Kidney (tissue), 14 donors: Measurements from ENCODE around the gene CHAC1. TPM values are rescaled to one million over a fixed set of nuclear protein-coding genes. Genes with fewer than 3 reads are reported as not detected.

ENCODE experiments used
- DNase-seq, 5 donors: peaks; one replicate each; pipeline ENCODE4 v3.0.0-alpha.2; 2013 to 2020
- FAIRE-seq: peaks from 2 replicates; lab custom pipeline; 2012; peaks lifted over from hg19 to GRCh38; lab: Jason Lieb, UNC
- H3K27ac ChIP-seq, 2 donors: one replicate each; pipeline ENCODE4 v1.7.0; 2013; ENCODE audit warnings: low read depth in 2 of 2, low read length in 2 of 2, inconsistent platforms in 1 of 2
- H3K27me3 ChIP-seq: one replicate; pipeline ENCODE4 v1.7.1; 2013; ENCODE audit warnings: low read length, inconsistent platforms; ENCODE audit not compliant: control insufficient read depth, insufficient read depth
- H3K36me3 ChIP-seq, 3 donors: one replicate each; pipeline versions ENCODE4 v1.7.0 to v1.7.1; 2013; ENCODE audit warnings: low read length in 3 of 3, control low read depth in 1 of 3, inconsistent platforms in 1 of 3; ENCODE audit not compliant: insufficient read depth in 3 of 3, control insufficient read depth in 2 of 3
- H3K4me1 ChIP-seq, 3 donors: one replicate each; pipeline versions ENCODE4 v1.7.0 to v1.7.1; 2013; ENCODE audit warnings: low read length in 3 of 3, inconsistent platforms in 1 of 3, low read depth in 1 of 3; ENCODE audit not compliant: control insufficient read depth in 2 of 3, insufficient read depth in 2 of 3
- H3K4me3 ChIP-seq, 3 donors: one replicate each; pipeline versions ENCODE4 v1.7.0 to v1.8.1; 2013; ENCODE audit warnings: low read length in 3 of 3, control low read depth in 1 of 3, inconsistent platforms in 1 of 3
- H3K9ac ChIP-seq, 3 donors: one replicate each; pipeline versions ENCODE4 v1.7.0 to v1.7.1; 2013; ENCODE audit warnings: low read length in 3 of 3, control low read depth in 1 of 3, inconsistent platforms in 1 of 3
- H3K9me3 ChIP-seq, 3 donors: one replicate each; pipeline versions ENCODE4 v1.7.0 to v1.7.1; 2013; ENCODE audit warnings: low read length in 3 of 3, control low read depth in 1 of 3, inconsistent platforms in 1 of 3; ENCODE audit not compliant: control insufficient read depth in 2 of 3, insufficient read depth in 1 of 3
- intact Hi-C: fragments of 100-400 bp; cut with DNase I; formaldehyde crosslinking; loops from one replicate; pipeline ENCODE4 v1.11.1; 2022
- polyA plus RNA-seq: library from polyadenylated mRNA; stranded (reverse); fragments of 350-450 nt; fragmentation: Illumina TruSeq; extraction: RNeasy Lipid Tissue Mini Kit (QIAGEN cat#74804); gene quantifications from one replicate; pipeline ENCODE4 v1.2.3, GENCODE V29; 2014; ENCODE audit warnings: low read depth, low replicate concordance; ENCODE audit not compliant: insufficient read depth
- total RNA-seq: library from RNA; stranded (reverse); fragmentation: NEBNext Ultra II Directional; extraction: Animal tissue kit (Norgen Biotek cat#: 25700); gene quantifications from one replicate; pipeline ENCODE4 v1.2.1, GENCODE V29; 2021
- TF ChIP-seq, protein P1 (sequence below): IDR thresholded peaks from 3 replicates; pipeline ENCODE4 v1.5.1; 2012; ENCODE audit warnings: mild to moderate bottlenecking, moderate library complexity, borderline replicate concordance; ENCODE audit not compliant: insufficient read depth; ENCODE audit errors: extremely low read depth
- donor health status: control.
- donor health status: control.
- donor health status: control.
- donor health status: control.
- donor health status: control.
- donor health status: DM: yes; HTN: yes; CAD: no.
- donor health status: Normal renal cell carcinoma (clear cell type).

CHAC1 gene
- total and polyA plus RNA-seq, 2 donors from 2014 or later: 4.7 to 21.1 TPM

DNA sequence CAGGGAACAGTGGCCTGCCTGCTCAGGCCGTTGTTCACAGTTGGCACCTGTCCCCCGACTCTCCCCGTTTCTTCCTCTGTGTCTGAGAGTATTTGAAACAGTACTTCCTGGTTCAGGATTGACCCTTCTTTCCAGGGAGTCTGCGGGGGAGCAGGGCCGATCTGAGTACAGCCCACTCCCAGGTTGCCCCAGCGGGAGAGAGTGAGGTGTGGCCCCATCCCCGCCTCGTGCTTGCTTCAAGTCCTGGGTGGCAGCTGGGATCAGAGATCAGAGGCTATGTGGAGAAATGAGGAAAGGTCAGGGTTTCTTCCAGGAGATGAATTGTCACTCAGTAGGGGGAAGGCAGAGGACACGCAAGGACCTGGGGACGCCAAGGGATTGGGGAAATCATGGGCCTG, 30.7 kb upstream of the CHAC1 start:
- no peak overlapping the region for H3K9ac ChIP-seq
- intact Hi-C loops: no loop called here
- no peak for FAIRE-seq

DNA sequence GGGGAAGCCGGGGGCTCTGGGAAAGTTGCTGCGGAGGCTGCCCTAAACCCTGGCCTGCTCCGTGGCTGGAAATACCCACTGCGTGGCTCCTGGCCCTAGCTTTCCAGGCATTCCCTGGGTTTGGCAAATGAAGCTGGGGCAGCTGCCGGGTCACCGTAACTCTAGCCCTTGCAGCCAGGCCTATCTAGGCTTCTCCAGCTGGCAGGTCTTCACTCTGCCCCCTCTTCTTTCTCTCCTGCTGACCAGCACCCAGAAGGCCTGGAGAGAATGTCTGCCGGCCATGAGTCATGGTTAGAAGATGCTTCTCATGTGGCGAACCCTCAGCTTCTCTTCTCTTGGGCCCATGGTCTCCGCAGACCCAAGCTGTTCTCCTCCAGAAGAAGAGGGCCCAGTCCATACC, 29.7 kb upstream of the CHAC1 start:
- Histone ChIP-seq H3K27me3 (peaks cover 13% of the 10 kb centered on the region), H3K27ac (no peak overlapping the region), H3K36me3 (no peaks in the 10 kb centered on the region), H3K4me1 (peaks cover 0 to 13% (median 2%) of the 10 kb centered on the region in 3 donors), H3K9me3 (no peaks in the 10 kb centered on the region), H3K4me3 (no peak overlapping the region), H3K9ac (no peak overlapping the region)
- intact Hi-C loops: no loop called here
- DNase-seq (no peak), FAIRE-seq (no peak)
- TF ChIP-seq, protein P1, sequence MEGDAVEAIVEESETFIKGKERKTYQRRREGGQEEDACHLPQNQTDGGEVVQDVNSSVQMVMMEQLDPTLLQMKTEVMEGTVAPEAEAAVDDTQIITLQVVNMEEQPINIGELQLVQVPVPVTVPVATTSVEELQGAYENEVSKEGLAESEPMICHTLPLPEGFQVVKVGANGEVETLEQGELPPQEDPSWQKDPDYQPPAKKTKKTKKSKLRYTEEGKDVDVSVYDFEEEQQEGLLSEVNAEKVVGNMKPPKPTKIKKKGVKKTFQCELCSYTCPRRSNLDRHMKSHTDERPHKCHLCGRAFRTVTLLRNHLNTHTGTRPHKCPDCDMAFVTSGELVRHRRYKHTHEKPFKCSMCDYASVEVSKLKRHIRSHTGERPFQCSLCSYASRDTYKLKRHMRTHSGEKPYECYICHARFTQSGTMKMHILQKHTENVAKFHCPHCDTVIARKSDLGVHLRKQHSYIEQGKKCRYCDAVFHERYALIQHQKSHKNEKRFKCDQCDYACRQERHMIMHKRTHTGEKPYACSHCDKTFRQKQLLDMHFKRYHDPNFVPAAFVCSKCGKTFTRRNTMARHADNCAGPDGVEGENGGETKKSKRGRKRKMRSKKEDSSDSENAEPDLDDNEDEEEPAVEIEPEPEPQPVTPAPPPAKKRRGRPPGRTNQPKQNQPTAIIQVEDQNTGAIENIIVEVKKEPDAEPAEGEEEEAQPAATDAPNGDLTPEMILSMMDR: no peak

More for the DNA sequence above, 30.7 kb upstream of the CHAC1 start:
- TF ChIP-seq, protein P1: no peak
- H3K4me3 ChIP-seq: no peak overlapping the region
- H3K36me3 ChIP-seq: no peaks in the 10 kb centered on the region
- no peak for DNase-seq
- no peak overlapping the region for H3K27ac ChIP-seq
- peaks cover 0 to 10% (median 2%) of the 10 kb centered on the region in 3 donors for H3K4me1 ChIP-seq
- peaks cover 13% of the 10 kb centered on the region for H3K27me3 ChIP-seq
- no peaks in the 10 kb centered on the region for H3K9me3 ChIP-seq

DNA sequence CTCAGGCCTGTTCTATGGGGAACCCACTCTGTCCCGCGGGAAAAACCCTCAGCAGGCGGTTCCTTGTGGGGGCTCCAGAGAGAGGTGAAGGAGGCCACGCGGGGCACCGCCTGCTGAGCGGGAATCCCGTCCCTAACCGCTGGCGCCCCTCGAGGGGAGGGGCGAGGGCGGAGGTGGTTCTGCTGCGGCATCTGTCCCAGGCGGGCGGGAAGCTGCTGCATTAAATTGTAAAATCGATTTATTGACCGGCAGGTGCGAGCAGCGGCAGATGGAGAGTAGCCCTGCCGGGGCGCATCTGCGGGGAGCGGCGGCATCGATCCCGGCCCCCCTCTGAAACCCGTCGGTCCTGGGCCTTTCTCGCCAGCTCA, 27.8 kb upstream of the CHAC1 start:
- peaks cover 15% of the 10 kb centered on the region for H3K27me3 ChIP-seq
- no peak for FAIRE-seq
- no peak overlapping the region for H3K27ac ChIP-seq
- DNase-seq: peak in 1 of 5 donors; percentile 48
- intact Hi-C loops: no loop called here
- H3K9me3 ChIP-seq: no peaks in the 10 kb centered on the region
- H3K4me3 ChIP-seq: no peak overlapping the region
- TF ChIP-seq, protein P1: no peak
- H3K4me1 ChIP-seq: peaks cover 2 to 28% (median 4%) of the 10 kb centered on the region in 3 donors
- H3K9ac ChIP-seq: no peak overlapping the region
- H3K36me3 ChIP-seq: no peaks in the 10 kb centered on the region
